ENCODE results near the gene ZFC3H1. TPM values are rescaled to one million over a fixed set of nuclear protein-coding genes. Genes with fewer than 3 reads are reported as not detected.
A peak's percentile ranks its signal among the peaks of the same experiment; 100 is the strongest.
"Not testable (repeated sequence)": the region's sequence is repeated elsewhere in the genome, so short reads cannot be mapped to it uniquely, and the experiment has no call there.

ZFC3H1 gene, protein sequence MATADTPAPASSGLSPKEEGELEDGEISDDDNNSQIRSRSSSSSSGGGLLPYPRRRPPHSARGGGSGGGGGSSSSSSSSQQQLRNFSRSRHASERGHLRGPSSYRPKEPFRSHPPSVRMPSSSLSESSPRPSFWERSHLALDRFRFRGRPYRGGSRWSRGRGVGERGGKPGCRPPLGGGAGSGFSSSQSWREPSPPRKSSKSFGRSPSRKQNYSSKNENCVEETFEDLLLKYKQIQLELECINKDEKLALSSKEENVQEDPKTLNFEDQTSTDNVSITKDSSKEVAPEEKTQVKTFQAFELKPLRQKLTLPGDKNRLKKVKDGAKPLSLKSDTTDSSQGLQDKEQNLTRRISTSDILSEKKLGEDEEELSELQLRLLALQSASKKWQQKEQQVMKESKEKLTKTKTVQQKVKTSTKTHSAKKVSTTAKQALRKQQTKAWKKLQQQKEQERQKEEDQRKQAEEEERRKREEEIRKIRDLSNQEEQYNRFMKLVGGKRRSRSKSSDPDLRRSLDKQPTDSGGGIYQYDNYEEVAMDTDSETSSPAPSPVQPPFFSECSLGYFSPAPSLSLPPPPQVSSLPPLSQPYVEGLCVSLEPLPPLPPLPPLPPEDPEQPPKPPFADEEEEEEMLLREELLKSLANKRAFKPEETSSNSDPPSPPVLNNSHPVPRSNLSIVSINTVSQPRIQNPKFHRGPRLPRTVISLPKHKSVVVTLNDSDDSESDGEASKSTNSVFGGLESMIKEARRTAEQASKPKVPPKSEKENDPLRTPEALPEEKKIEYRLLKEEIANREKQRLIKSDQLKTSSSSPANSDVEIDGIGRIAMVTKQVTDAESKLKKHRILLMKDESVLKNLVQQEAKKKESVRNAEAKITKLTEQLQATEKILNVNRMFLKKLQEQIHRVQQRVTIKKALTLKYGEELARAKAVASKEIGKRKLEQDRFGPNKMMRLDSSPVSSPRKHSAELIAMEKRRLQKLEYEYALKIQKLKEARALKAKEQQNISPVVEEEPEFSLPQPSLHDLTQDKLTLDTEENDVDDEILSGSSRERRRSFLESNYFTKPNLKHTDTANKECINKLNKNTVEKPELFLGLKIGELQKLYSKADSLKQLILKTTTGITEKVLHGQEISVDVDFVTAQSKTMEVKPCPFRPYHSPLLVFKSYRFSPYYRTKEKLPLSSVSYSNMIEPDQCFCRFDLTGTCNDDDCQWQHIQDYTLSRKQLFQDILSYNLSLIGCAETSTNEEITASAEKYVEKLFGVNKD (N-terminal part only)
- total RNA-seq (2014; rRNA removed) = 7.2 and 15.3 TPM in 2 replicates
- 5.6 TPM for polyA plus RNA-seq (2012)

DNA sequence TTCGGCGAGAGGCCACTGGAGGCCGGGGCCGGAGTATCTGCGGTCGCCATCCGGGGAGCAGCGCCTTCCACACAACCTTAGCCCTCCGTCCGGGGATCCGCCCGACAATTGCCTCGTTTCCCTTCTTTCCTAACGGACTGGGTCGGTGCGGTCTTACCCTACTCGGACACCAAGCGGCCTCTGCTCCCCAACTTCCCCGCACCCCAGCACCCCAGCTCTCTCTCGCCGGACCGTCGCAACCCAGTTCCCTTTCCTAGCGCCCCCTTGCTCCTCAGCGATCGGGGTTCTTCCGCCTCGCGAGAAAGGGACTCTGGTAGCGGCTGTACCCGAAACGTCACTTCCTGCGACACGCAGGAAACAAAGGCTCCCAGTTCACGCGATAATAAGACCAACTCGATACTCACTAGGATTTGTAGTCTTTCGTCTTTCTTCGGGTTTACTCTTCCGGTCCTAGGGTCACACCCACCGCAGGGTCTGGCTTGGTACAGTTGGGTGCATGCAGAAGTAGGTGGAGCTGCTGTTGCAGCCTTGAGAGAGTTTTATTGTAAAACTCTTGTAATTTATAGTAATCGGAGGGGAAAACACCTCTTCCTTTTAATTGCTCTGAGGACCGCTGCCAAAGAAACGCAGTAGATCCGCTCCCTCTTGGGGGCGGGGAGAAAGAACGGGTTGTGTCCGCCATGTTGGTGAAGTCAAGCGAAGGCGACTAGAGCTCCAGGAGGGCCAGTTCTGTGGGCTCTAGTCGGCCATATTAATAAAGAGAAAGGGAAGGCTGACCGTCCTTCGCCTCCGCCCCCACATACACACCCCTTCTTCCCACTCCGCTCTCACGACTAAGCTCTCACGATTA, at the start of gene ZFC3H1, which contains the start of gene THAP2:
Gene ZFC3H1 (minus strand): TSS at position 288 of the 850 bp plus-strand sequence. CDS start 238 bp downstream, at position 50.
Gene THAP2 (plus strand): TSS at position 741 of the 850 bp plus-strand sequence. CDS start 209 bp downstream, outside the sequence.
- DNase-seq (ENCODE audit: low read depth) = peak; percentile 100

DNA sequence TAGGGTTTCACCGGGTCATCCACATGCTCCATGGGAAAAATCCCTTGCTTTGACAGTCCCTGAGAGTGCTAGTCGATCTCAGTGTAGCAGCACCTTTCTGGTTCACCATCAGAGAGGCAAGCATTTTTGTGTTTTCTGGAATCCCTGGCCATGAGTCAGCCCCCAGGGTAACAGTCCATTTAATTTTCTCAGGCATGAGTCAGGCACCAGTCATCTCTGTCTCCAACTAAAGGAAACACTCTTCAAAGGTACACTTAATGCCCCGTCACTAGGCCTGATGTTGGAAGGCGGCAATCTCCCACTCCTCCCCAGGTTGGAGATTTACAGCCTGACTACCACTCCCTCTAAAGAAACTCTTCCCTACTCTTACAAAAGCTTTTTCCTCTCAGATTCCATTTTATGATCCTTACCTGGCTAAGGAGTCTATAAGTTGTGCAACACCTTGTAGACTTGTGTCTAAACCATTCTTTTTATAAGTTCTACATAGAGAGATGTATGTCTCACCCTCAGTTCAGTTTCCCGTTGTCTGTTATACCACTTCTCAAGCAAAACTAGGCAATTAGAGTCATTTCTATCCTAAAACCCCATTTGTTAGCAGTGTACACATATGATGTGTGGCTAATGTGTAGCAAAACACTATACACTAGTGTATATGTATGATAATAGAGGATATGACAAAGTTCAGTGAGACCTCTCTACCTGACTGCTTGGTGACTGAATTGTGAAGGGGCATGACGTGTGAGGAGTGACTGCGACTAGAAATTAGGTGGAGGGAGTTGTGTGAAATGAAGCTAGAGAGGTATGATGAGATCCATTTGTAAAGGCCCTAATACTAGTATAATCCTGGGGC, 46.9 kb upstream of the ZFC3H1 start:
- peak; percentile 92 for DNase-seq (ENCODE audit: low read depth)

GRCh38 chr12:71708658-71709057, 45.0 kb upstream of the ZFC3H1 start:
- no peak for DNase-seq (ENCODE audit: low read depth)

GRCh38 chr12:71704920-71705319, 41.3 kb upstream of the ZFC3H1 start:
- no peak for DNase-seq (ENCODE audit: low read depth)

- no peak for DNase-seq (ENCODE audit: low read depth)
These were observed 39.6 kb upstream of the ZFC3H1 start for GRCh38 chr12:71703206-71703605.

GRCh38 chr12:71702590-71702989, 38.9 kb upstream of the ZFC3H1 start:
- no peak for DNase-seq (ENCODE audit: low read depth)

DNA sequence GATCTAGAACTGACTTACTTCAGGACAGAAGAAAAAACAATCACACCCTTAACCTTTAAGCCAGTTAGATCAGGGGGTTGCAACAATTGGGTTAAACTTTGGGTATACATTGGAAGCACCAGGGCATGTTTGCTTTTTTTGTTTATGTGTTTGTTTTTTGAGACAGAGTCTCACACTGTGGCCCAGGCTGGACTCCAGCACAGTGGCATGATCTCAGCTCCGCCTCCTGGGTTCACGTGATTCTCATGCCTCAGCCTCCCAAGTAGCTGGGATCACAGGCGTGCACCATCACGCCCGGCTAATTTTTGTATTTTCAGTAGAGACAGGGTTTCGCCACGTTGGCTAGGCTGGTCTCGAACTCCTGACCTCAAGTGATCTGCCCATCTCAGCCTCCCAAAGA, 38.5 kb upstream of the ZFC3H1 start:
- DNase-seq (ENCODE audit: low read depth) = not testable (repeated sequence)

DNA sequence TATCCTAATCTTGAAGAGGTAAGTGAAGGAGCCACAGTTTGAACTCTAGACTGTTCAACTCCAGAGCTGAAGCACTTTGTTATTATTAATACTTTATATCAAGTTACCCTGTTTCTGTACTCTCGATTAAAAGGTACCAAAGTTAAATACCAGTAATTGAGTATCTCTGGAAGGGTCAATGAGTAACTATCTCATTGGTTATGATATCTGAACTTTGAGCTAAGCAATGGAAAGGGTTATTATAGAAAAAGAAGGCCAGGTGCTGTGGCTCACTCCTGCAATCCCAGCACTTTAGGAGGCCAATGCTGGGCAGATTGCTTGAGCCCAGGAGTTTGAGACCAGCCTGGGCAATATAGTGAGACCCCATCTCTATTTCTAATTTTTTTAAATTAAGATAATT, 32.1 kb upstream of the ZFC3H1 start:
- no peak for DNase-seq (ENCODE audit: low read depth)

- DNase-seq (ENCODE audit: low read depth) = no peak
These were observed 30.6 kb upstream of the ZFC3H1 start for GRCh38 chr12:71694099-71694820.

DNA sequence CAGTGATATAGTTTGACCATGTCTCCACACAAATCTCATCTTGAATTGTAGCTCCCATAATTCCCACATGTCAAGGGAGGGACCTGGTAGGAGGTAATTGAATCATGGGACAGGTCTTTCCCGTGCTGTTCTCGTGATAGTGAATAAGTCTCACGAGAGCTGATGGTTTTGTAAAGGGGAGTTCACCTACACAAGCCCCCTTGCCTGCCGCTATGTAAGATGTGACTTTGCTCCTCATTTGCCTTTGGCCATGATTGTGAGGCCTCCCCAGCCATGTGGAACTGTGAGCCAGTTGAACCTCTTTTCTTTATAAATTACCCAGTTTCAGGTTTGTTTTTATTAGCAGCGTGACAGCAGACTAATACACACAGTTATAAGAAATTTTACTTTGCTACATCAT, 30.0 kb upstream of the ZFC3H1 start:
- not testable (repeated sequence) for DNase-seq (ENCODE audit: low read depth)

GRCh38 chr12:71693126-71693525, 29.5 kb upstream of the ZFC3H1 start:
- no peak for DNase-seq (ENCODE audit: low read depth)

- DNase-seq (ENCODE audit: low read depth) = peak; percentile 40
These were observed 28.0 kb upstream of the ZFC3H1 start for GRCh38 chr12:71691504-71692129.

- no peak for DNase-seq (ENCODE audit: low read depth)
These were observed 25.4 kb upstream of the ZFC3H1 start for GRCh38 chr12:71688961-71689570.

DNA sequence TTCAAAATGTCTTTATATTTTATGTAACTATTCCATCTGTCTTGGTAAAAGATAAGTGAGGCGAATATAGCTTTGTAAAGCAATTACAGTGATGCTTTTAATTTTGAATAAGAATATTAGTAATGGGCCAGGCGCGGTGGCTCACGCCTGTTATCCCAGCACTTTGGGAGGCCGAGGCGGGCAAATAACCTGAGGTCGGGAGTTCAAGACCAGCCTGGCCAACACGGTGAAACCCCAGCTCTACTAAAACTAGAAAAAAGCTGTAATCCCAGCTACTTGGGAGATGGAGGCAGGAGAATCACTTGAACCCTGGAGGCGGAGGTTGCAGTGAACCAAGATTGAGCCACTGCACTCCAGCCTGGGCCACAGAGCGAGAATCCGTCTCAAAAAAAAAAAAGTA, 23.5 kb upstream of the ZFC3H1 start:
- not testable (repeated sequence) for DNase-seq (ENCODE audit: low read depth)

DNA sequence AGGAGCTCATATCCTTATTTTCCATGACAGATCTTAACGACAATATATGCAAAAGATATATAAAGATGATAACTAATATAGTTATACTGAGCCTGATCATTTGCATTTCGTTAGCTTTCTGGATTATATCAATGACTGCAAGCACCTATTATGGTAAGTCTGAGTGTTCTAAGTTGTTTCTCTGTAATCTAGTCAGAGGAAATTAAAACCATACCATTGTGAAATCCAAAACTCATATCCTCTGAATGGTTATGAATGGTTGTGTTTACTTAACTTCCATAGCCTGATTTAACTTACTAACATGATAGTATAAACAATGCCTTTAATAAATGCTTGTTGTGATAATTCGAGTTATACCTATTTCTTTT, 23.0 kb upstream of the ZFC3H1 start:
- DNase-seq (ENCODE audit: low read depth) = no peak

DNA sequence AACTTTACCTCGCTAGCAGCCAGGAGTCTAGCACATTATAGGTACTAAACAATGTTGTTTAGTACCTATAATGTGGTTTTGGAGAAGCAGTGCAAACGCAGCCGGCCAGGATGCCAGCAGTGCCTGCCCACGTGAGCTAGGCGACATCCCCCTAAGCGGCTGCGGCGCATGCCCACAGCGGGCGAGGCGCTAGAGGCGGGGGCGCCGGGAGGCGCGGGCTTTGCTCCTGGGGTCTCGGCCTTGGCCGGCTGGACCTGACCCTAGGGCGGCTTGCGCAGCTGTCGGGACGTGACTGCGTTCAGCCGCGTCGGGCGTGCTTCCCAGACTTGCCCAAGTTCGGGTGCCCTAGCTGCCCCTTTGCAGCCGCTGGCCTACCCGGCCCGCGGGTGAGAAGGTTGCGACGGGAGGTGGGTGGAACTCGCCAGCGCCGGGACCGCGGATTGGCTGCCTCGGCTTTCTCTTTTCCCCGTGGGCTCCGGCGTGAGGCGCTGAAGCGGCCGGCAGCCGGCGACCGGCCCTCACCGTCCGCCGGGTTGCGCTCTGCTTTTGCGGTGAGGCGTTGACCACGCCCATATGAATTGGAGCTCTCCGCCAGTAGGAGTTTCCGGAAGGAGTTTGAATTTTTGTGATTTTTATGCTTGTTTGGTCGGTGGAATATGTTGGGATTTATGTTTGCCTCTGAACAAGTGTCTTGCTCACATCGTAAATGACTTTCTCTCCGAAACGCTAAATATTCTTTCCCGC, 22.4 kb upstream of the ZFC3H1 start, which contains the start of gene TMEM19:
Gene TMEM19 (plus strand): TSS at position 169 of the 744 bp plus-strand sequence. CDS start 599 bp downstream, outside the sequence.
- peak; percentile 90 for DNase-seq (ENCODE audit: low read depth)

DNA sequence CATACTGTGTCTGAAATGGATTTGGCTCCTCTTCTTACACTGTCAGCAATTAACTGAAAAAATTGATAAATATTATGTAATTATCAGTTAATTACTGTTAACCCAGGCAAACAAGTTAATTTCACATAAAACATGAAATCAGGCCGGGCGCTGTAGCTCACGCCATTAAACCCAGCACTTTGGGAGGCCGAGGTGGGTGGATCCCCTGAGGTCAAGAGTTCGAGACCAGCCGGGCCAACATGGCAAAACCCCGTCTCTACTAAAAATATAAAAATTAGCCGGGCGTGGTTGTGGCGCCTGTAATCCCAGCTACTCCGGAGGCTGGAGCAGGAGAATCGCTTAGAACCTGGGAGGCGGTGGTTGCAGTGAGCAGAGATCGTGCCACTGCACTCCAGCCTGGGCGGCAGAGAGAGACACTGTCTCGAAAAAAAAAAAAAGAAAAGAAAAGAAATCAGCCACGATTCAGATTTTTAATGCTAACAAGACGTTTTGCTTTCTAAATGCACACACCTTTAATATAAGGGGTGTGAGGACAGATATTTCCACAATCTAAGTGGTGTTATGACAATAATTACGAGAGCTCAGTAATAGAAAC, 21.8 kb upstream of the ZFC3H1 start:
- no peak for DNase-seq (ENCODE audit: low read depth)

Data from LHCN-M2 (cell line).